COLO668 (cell line): ENCODE results near the gene CLDN24.
"Not testable (repeated sequence)": the region's sequence is repeated elsewhere in the genome, so short reads cannot be mapped to it uniquely, and the experiment has no call there.

ENCODE experiments used
- DNase-seq: peaks from one replicate; lab custom pipeline; 2025; ENCODE audit not compliant: unreplicated experiment; lab: John Stamatoyannopoulos, UW

The CLDN24 gene

DNA sequence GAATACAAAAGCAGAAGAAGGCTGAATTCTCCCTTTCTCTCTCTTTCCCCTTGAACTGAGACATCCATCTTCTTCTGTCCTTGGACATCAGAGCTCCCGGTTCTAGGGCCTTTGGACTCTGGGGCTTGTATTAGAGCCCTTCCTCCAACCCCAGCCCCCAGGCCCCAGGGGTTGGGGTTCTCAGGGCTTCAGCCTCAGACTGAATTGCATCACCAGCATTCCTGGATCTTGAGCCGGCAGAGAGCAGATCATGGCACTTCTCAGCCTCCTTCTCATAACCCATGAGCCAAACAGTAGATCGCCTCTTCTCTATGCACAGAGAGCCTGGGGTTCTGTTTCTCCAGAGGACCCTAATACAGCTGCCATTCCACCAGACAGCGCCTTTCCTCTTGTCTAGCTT is 25.3 kb upstream of the CLDN24 start:
- DNase-seq: no peak

DNA sequence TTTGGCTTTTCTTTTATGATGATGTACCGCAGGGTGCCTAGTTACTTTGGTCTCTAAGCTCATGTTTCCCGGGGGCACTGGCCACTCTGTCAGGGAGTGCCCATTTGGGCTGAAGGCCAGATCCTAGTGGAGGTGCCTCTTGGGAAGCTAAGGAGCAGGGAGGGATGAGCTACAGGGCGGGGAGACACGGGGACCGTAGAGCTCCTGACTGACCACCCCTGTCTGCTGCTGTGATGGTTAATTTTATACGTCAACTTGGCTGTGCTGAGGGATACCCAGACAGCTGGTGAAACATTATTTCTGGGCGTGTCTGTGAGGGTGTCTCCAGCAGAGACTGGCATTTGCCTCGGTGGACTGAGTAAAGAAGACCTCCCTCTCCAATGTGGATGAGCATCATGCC is 24.9 kb upstream of the CLDN24 start:
- no peak for DNase-seq

DNA sequence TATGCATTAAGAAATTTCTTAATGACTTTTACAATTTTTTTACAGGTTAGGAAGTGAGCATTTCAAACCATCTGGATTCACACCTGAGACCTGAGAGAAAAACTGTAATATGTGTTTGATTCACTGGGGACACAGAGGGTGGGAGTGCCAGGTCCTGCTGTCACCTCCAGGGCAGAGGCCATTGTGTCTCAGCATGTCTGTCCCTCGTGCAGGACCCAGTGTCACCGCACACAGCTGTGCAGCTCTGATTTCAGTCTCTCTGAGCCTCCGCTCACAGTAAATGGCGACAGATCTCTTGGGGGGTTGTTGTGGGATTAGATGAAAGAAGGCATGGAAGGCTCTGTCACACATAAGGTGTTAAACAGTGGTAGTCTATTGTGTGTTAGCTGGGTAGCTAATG is 23.0 kb upstream of the CLDN24 start:
- no peak for DNase-seq

DNA sequence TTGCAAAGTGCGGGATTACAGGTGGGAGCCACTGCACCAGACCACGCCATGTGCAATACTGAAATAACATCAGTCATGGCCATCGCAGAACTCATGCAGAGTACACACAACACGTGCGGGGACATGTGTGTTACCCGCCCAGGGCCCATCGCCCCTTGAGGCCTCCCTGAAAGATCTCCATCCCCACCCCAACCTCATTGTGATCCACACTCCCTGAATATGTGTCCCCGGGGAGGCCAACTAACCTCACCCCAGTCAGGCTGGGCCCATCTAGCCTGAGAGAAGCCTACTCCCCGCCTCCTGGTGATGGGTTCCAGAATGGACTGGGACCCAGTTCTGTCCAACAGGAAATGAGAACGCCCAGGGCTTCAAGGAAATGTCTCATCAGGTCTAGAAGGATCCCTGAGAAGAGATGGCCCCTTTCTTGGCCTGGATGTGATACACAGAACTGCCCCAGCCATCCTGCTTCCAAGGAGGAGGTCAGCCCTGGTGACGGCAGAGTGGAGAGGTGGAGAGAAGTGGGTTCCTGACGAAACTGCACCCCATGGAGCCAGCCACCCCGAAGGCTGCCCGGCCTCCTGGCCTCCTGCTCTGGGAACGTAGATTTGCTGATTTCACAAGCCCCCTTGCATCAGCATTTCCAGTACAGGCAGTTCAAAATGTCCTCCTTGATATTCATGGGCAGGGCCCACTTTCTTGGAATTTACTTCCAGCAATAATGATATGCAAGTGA is 22.5 kb upstream of the CLDN24 start:
- DNase-seq: no peak

DNA sequence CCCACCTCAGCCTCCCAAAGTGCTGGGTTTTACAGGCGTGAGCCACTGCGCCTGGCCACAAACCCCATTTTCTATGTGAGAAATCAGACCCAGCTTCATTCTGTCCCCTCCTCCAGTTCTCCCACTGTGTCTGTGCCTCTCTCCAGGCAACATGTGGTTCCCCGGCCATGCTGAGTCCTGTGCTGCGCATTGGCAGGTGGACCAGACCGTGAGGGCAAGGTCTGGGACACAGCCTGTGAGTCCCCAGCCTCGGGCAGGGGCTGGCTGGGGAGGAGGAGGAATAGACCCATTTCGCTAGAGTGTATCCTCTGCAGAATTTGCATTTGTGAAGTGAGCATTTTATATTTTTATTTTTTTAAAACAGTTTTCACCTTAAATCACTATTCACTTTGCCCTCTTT is 21.5 kb upstream of the CLDN24 start:
- no peak for DNase-seq

DNA sequence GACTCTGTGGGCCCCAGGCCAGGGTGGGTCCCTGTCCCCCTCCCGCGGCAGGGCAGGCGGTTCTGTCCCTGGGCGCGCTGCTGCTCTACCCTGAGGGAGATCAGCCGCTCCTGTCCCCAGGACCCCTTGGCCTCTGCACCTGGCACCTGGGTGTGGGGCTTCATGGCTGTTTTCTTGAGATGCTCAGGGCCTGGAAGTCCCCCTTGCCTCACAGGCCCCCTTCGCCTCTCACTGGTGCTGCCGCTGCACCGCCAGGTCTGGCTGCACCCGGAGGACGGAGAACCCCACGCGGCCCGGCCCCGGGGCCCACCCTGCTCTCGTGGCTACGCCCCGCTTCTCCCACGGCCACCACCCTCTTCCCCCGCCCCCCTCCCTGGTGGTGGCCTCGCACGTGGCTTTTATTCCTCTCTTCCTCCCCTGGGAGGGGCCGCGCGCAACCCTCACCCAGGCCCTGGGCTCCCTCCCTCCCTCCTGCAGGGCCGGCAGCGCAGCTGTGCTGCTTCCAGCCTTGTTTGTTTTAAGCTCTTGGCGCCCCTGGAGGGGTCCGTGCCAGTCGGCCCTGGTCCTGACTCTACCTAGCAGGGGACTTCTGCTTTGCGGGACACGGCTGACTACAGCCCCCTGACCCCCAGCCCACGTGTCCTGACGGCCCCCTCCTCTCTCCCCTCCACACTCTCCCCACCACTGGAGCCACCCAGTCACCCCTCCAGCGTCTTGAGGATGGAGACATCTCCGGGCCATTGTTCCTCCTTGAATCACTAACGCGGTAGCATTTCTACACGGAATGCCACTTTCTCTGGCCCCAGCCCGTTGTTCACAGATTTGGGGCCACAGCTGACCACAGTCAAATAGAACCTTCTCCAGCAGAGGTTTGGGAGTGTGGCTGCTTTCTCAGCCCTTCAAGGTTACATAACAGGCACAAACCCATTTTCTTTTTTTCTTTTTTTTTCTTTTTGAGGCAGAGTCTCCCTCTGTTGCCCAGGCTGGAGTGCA is 20.6 kb upstream of the CLDN24 start:
- DNase-seq: peak; percentile 33

DNA sequence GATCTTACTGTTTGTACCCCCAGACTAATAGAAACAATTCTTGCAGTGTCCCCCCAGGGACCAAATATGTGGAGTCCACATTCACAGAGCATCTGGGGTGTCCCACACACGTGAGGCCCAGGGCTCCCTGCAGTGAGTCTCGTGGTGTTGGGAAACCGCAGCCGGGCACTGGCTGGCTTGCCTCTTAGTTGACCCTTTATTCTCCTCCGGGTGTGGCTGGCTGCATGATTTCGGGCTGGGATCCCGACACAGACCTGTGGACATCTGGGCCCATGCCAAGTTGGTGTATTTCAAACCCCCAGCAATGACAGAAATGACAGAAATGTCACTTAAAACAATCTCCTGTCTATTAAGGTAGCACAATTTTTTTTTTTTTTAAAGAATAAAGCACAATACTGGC is 15.6 kb upstream of the CLDN24 start:
- no peak for DNase-seq

DNA sequence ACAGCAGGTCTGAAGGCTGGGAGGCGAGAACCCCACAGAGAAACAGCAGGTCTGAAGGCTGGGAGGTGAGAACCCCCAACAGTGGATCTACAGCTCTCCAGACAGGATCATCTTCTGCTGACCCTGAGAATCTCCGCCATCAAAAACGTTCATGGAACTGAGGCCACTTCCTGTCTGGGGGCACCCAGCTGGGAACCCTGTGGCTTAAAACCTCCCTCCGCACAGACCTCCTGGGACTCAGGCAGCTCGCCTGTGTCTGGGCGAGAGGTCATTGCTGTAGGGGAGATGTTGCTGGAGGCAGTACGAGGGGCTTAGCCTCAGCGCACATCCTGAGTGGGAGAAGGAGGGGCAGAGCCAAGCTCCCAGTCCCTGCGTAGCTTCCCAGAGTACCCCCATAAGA is 15.1 kb upstream of the CLDN24 start:
- no peak for DNase-seq

DNA sequence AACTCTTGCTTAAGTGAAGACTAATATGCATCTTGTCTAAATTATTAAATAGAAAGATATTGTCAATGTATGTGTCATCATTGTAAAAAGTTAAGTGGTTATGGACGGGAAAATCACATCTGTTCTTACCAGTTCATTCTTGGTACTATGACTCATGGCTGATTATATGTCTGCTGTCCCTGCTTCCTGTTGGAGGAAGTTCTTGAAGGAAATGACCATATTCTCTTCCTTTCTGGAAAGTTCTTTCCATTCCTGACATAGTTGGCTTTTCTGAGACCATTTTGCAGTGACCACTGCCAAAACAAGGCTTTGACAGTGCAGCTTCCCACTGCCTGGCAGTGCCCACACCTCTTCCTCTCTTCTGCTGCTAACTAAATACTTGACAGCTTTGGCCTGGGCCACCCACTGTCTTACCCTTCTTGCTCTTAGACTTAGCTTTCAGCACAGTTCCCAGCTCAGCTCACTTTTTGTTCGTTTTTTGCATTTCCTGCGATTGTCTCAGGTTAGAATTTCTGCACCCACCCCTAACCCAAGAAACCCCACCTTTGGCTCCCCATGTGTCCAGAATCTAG is 13.2 kb upstream of the CLDN24 start:
- DNase-seq: no peak

DNA sequence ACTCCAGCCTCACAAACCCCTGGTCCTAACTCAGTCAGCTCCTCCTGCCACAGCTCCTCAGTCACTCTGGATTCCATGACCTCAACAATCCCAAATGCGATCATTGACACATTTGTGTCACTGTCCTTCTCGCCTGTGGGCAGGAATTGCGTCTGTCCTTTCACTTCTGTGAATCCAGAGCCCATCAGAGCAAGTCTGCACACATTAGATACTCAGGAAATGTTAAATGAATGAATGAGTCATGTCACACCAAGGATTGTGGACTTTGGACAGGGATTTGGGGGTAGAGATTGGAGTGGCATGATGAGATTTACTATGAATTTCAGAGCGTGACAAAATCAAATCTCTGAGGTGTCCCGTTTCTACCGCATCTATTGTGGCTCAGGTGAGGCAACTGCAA is 11.8 kb upstream of the CLDN24 start:
- DNase-seq: peak; percentile 63

DNA sequence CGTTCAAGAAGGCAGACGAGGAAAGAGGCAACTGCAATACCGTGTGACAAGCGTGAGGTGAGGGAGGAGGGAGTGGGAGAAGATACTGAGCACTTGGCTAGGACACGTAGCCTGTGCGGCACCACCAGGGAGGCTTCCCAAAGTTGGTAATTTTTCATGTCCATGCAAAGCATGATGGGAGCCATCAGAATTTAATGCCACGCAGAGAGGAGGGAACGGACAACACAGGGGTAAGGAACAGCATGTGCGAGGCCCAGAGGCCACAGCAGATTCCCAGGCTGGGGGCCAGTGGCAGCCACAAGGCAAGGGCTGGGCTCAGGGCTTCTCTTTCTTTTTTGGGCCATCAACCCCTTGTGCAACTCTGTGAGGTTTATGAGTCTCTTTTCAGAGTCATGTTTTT is 11.0 kb upstream of the CLDN24 start:
- no peak for DNase-seq

DNA sequence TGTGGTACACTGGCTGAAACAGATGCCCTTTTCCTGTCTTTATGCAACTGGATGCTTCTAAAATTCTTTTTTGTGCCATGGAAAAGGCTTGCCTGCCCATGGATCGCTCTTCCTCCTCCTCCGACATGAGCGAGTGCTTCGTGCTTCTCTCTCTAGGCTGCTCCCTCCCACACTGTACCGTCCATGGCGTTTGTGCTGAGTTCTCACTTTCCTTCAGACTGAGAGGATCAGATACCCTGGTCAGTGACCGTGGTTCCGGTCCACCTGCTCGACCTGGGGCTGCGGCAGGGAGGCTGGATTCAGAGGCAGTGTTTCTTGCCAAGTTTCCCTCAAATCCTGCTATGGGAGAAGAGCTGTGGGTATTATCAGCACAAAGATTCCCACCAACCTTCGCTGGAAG is 10.2 kb upstream of the CLDN24 start:
- no peak for DNase-seq

DNA sequence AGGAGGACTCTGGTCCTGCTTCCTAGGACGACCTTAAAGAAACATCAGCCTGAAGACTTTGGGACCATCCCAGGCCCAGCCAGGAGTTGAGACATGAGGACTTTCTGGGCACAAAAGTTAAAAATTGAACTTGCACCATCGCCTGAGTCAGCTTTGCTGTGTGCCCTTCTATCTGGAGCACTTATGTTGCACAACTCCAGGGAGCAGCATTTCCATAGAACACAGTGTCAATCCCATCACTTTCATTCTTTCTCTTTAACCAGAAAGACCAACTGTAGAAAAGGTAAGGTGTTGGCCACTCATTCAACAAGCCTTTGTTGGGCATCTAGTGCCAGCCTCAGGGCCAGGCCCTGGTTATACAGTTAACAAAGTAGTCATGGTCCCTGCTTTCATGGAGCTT is 8.6 kb upstream of the CLDN24 start:
- DNase-seq: no peak

DNA sequence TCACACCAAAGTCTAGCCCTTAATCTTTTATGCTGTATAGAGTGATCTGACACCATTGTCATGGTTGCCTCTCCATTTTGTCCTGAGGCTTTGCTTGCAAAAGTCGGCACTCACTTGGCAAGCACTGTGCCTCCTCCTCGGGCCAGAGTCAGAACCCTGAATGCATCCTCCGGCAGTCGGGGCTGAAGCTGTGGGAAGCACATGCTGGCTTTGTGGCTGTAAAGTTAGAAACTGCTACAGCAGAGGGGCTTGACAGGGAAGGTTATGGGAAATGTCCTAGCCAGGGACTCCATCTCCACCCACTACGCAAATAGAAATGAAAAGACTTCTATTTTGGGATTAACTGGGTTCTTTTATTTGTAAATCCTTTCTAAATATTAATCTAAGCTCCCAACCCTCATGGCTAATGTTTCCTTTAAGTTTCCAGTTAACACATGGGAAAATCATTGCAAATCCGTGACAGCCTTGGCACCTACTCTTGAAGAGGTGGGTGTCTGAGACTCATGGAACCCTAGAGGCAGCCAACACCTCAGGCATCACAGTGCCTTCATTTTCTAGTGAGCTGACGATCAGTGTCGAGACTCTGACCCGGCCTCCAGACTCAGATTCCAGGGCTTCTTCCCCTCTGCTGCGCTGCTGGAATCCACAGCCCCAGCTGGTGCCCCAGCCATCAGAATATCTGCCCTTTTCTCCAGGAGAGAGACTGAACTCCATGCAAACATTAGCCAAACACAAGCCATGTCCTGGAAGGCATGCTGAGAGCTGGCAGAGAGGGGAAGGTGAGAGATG is 7.9 kb upstream of the CLDN24 start:
- no peak for DNase-seq

DNA sequence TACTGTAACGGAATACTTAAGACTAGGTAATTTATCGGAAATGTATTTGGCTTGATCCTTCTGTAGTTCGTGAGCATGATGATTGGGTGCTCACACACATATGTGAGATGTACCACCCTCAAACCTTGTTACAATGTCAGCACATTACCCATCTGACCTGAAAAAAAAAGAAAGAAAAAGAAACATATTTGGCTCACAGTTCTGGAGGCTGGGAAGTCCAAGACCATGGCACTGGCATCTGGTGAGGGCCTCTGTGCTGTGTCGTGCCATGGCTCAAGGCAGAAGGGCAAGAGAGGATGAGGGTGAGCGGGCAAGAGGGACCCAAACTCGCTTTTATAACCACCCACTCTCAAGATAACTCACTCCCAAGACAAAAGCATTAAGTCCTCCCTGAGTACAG is 7.0 kb upstream of the CLDN24 start:
- no peak for DNase-seq

DNA sequence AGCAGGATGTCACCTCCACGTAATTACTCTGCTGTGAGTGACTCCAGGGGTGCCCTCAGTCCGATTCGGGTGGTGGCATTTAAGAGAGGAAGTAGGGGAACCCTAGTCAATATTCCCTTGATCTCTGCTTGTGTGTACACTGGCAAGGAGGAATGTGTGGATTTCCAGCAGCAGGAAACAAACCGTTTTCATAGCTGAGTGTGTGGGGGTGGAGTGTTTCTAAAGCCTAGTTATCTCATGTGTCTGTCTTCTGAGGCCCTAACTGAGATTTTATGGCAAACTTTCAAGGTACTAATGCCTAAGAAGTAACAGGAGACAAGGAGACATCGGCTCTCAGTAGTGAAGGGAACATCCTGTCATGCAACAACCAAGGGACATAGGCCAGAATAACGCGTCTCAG is 6.6 kb upstream of the CLDN24 start:
- no peak for DNase-seq

DNA sequence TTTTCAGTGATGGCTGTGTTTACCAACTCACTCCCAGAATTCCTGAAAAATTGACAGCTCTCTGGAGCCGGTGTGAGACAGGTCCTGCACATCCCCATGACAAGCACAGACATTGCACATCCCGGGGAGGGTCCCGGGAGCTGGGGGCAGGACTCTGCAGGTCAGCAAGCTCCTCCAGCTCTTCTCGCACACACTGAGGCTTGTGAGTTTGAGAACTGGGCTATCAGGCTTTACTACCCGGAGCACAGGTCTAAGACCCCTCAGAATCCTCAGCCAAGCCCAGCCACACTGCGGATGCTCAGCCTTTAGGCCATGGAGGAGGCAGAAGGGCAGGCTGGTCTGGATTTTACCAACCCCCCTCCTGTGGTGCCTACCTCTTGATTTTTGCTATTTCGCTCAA is 5.6 kb upstream of the CLDN24 start:
- DNase-seq: no peak

DNA sequence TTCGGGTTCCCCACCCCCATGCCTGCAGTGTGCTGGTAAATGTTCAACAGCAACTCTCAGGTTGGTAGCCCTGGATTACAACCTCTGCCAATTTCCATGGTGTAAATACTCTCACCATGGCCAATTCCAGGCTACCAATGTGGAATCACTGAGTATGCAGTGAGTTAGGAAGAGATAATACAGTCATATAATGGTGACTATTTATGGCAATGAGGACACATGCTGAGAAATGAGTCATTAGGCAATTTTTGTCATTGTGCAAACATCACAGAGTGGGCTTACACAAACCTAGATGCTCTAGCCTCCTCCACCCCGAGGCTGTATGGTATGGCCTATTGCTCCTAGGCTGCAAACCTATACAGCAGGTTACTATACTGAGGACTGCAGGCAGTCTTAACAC is 4.6 kb upstream of the CLDN24 start:
- DNase-seq: no peak

DNA sequence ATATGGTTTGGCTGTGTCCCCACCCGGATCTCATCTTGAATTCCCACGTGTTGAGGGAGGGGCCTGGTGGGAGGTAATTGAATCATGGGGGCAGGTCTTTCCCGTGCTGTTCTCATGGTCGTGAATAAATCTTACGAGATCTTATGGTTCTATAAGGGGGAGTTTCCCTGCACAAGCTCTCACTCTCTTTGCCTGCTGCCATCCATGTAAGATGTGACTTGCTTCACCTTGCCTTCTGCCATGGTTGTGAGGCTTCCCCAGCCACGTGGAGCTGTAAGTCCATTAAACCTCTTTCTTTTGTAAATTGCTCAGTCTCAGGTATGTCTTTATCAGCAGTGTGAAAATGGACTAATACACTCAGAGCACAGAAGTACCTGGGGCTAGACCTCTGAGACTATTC is 4.2 kb upstream of the CLDN24 start:
- not testable (repeated sequence) for DNase-seq

DNA sequence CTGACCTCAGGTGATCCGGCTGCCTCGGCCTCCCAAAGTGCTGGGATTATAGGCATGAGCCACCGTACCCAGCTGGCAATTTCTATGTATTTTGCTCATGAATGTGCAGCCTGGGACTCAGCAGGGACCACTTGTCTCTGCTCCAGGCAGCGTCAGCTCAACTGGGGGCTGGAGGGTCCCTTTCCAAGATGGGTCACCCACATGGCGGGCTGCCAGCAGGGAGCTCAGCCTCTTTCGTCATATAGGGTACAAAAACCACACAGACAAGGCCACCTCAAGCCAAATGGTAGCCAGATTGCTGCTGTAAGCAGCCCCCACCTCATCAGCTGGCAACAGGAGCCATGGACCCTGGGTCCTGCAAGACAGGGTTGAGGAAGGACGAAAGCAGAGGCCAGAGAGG is 2.4 kb upstream of the CLDN24 start:
- no peak for DNase-seq

DNA sequence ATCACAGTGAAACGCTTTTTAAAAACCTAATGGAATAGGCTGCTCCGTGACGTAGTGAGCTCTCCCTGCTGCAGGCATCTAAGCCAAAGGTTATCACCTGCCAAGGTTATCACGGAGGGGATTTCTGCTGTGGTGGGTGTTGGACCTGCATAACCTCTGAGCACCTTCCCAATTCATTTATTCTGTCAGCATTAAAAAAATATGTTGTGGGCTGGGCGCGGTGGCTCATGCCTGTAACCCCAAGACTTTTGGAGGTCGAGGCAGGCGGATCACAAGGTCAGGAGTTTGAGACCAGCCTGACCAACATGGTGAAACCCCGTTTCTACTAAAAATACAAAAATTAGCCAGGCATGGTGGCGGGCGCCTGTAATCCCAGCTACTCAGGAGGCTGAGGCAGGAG is 1.8 kb upstream of the CLDN24 start:
- DNase-seq: not testable (repeated sequence)
